Measurements from ENCODE around the gene NLGN2.

- no peak for TF ChIP-seq POLR2A (IDR thresholded peaks at IDR 0.05)
- TF ChIP-seq CTCF (IDR thresholded peaks at IDR 0.05), result no peak
- TF ChIP-seq POLR2AphosphoS5 (IDR thresholded peaks at IDR 0.05), result no peak
- TF ChIP-seq EP300 (IDR thresholded peaks at IDR 0.05), result no peak
Observed at GRCh38 chr17:7383371-7383741, 24.3 kb upstream of the NLGN2 start.

All from sigmoid colon (tissue), 4 donors.